ENCODE data around the gene GLCCI1.

- TF ChIP-seq CTCF (IDR thresholded peaks at IDR 0.05) (no peak), POLR2A (IDR thresholded peaks at IDR 0.05; ENCODE audit: low read length) (no peak), ZFP36 (IDR thresholded peaks at IDR 0.05; ENCODE audit: borderline replicate concordance, partially characterized antibody) (no peak), CEBPB (IDR thresholded peaks at IDR 0.05) (no peak), HMGXB4 (CRISPR knock-in tag; IDR thresholded peaks at IDR 0.05; ENCODE audit: borderline replicate concordance) (no peak), REST (IDR thresholded peaks at IDR 0.05) (no peak), FOSL2 (IDR thresholded peaks at IDR 0.05) (no peak), FOSL2 (CRISPR knock-in tag; IDR thresholded peaks at IDR 0.05) (no peak), CBX2 (IDR thresholded peaks at IDR 0.05; ENCODE audit: borderline replicate concordance, low read depth) (no peak), MAZ (IDR thresholded peaks at IDR 0.05; ENCODE audit: borderline replicate concordance, low read depth, low read length) (no peak), MAX (IDR thresholded peaks at IDR 0.05) (no peak), MYC (IDR thresholded peaks at IDR 0.05; ENCODE audit: borderline replicate concordance, low read length) (no peak), SREBF2 (IDR thresholded peaks at IDR 0.05) (no peak)
These were observed 46.8 kb upstream of the GLCCI1 start for GRCh38 chr7:7921830-7922229.
